ENCODE data around the gene PRX. TPM values are rescaled to one million over a fixed set of nuclear protein-coding genes. Genes with fewer than 3 reads are reported as not detected.

PRX gene
- total and polyA plus RNA-seq, 9 of the 15 experiments (the other 6 are each of a cell fraction or from before 2014, with no cell fraction given) = 0.65 to 3.5 (median 1.7) TPM; not detected in 2

DNA sequence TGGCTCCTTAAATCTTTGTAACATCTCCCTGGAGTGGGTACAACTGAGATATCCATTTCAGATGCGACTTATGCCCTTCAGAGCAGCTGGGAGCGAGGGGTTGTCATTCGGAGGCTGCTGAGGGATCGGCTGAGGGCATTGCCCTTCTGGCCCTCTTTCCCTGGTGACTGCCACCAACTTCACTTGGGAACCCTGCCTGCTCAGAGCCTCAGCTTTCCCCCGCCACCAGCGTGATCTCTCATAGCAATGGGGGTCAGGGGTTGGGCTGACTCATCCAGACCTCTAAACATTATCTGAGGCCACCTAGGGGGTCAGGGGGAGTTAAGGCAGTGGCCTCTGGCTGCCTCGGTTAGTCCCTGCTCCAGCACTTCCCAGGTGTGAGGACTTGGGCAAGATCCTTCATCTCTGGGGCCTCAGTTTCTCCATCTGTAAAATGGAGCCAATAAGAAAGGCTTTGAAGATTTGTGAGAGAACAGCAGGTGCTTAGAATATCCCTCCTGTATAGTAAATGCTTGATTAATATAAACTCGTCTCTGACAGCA lies 1.1 kb downstream of the PRX start (continued):
- TF ChIP-seq, protein P1, sequence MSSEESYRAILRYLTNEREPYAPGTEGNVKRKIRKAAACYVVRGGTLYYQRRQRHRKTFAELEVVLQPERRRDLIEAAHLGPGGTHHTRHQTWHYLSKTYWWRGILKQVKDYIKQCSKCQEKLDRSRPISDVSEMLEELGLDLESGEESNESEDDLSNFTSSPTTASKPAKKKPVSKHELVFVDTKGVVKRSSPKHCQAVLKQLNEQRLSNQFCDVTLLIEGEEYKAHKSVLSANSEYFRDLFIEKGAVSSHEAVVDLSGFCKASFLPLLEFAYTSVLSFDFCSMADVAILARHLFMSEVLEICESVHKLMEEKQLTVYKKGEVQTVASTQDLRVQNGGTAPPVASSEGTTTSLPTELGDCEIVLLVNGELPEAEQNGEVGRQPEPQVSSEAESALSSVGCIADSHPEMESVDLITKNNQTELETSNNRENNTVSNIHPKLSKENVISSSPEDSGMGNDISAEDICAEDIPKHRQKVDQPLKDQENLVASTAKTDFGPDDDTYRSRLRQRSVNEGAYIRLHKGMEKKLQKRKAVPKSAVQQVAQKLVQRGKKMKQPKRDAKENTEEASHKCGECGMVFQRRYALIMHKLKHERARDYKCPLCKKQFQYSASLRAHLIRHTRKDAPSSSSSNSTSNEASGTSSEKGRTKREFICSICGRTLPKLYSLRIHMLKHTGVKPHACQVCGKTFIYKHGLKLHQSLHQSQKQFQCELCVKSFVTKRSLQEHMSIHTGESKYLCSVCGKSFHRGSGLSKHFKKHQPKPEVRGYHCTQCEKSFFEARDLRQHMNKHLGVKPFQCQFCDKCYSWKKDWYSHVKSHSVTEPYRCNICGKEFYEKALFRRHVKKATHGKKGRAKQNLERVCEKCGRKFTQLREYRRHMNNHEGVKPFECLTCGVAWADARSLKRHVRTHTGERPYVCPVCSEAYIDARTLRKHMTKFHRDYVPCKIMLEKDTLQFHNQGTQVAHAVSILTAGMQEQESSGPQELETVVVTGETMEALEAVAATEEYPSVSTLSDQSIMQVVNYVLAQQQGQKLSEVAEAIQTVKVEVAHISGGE (CRISPR knock-in tag; IDR thresholded peaks at IDR 0.05) = no peak
- TF ChIP-seq ARID1B (IDR thresholded peaks at IDR 0.05) (0 out of 2 replicates have a peak, but pooled peaks have one; percentile 22), MIER1 (IDR thresholded peaks at IDR 0.05; ENCODE audit: low read depth) (no peak), NFRKB (IDR thresholded peaks at IDR 0.05; ENCODE audit: low read depth) (no peak), RCOR1 (IDR thresholded peaks at IDR 0.05; ENCODE audit: borderline replicate concordance in 1 of 2, low read depth in 2 of 2, low read length in 2 of 2) (peak in 1 of 2 experiments; percentile 81; a peak in 2 of 4 replicates), BACH1 (tag; IDR thresholded peaks at IDR 0.05) (no peak), KDM1A (IDR thresholded peaks at IDR 0.05) (peak; percentile 77 to 88), RB1 (IDR thresholded peaks at IDR 0.05; ENCODE audit: low read depth) (no peak), ZNF143 (CRISPR knock-in tag; IDR thresholded peaks at IDR 0.05) (no peak)
- TF ChIP-seq, protein P2, sequence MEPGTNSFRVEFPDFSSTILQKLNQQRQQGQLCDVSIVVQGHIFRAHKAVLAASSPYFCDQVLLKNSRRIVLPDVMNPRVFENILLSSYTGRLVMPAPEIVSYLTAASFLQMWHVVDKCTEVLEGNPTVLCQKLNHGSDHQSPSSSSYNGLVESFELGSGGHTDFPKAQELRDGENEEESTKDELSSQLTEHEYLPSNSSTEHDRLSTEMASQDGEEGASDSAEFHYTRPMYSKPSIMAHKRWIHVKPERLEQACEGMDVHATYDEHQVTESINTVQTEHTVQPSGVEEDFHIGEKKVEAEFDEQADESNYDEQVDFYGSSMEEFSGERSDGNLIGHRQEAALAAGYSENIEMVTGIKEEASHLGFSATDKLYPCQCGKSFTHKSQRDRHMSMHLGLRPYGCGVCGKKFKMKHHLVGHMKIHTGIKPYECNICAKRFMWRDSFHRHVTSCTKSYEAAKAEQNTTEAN (CRISPR knock-in tag; IDR thresholded peaks at IDR 0.05) = no peak
- TF ChIP-seq, protein P3, sequence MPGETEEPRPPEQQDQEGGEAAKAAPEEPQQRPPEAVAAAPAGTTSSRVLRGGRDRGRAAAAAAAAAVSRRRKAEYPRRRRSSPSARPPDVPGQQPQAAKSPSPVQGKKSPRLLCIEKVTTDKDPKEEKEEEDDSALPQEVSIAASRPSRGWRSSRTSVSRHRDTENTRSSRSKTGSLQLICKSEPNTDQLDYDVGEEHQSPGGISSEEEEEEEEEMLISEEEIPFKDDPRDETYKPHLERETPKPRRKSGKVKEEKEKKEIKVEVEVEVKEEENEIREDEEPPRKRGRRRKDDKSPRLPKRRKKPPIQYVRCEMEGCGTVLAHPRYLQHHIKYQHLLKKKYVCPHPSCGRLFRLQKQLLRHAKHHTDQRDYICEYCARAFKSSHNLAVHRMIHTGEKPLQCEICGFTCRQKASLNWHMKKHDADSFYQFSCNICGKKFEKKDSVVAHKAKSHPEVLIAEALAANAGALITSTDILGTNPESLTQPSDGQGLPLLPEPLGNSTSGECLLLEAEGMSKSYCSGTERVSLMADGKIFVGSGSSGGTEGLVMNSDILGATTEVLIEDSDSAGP (CRISPR knock-in tag; IDR thresholded peaks at IDR 0.05) = no peak
- TF ChIP-seq, protein P4, sequence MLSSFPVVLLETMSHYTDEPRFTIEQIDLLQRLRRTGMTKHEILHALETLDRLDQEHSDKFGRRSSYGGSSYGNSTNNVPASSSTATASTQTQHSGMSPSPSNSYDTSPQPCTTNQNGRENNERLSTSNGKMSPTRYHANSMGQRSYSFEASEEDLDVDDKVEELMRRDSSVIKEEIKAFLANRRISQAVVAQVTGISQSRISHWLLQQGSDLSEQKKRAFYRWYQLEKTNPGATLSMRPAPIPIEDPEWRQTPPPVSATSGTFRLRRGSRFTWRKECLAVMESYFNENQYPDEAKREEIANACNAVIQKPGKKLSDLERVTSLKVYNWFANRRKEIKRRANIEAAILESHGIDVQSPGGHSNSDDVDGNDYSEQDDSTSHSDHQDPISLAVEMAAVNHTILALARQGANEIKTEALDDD (IDR thresholded peaks at IDR 0.05) = no peak
- TF ChIP-seq, protein P5, sequence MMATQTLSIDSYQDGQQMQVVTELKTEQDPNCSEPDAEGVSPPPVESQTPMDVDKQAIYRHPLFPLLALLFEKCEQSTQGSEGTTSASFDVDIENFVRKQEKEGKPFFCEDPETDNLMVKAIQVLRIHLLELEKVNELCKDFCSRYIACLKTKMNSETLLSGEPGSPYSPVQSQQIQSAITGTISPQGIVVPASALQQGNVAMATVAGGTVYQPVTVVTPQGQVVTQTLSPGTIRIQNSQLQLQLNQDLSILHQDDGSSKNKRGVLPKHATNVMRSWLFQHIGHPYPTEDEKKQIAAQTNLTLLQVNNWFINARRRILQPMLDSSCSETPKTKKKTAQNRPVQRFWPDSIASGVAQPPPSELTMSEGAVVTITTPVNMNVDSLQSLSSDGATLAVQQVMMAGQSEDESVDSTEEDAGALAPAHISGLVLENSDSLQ (IDR thresholded peaks at IDR 0.05) = no peak
- TF ChIP-seq, protein P6, sequence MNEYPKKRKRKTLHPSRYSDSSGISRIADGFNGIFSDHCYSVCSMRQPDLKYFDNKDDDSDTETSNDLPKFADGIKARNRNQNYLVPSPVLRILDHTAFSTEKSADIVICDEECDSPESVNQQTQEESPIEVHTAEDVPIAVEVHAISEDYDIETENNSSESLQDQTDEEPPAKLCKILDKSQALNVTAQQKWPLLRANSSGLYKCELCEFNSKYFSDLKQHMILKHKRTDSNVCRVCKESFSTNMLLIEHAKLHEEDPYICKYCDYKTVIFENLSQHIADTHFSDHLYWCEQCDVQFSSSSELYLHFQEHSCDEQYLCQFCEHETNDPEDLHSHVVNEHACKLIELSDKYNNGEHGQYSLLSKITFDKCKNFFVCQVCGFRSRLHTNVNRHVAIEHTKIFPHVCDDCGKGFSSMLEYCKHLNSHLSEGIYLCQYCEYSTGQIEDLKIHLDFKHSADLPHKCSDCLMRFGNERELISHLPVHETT (CRISPR knock-in tag; conservative IDR thresholded peaks at IDR 0.05 in 1 of 2, IDR thresholded peaks at IDR 0.05 in 1 of 2) = no peak
